ENCODE data around the gene FBXO34. TPM values are rescaled to one million over a fixed set of nuclear protein-coding genes. Genes with fewer than 3 reads are reported as not detected.

The FBXO34 gene
- total RNA-seq, 4 donors from 2014 or later, result 28.8 to 44.4 (median 33.8) TPM

- no peak for DNase-seq (ENCODE audit: low spot score in 2 of 2)
- whole genome bisulfite sequencing, result 61% methylated on average over 12 of the region's 12 CpGs
Measured at GRCh38 chr14:55349565-55349964, 78.3 kb downstream of the FBXO34 start.

GRCh38 chr14:55350461-55350860 lies 79.2 kb downstream of the FBXO34 start:
- DNase-seq (ENCODE audit: low spot score in 2 of 2), result no peak
- Histone ChIP-seq H3K4me1 (peaks cover 42% of the 10 kb centered on the region), H3K9me3 (no peaks in the 10 kb centered on the region), H3K27me3 (no peaks in the 10 kb centered on the region), H3K36me3 (peaks cover 27% of the 10 kb centered on the region), H3K4me3 (no peak overlapping the region), H3K27ac (no peak overlapping the region)
- TF ChIP-seq POLR2A (IDR thresholded peaks at IDR 0.05) (no peak), EP300 (IDR thresholded peaks at IDR 0.05) (no peak)
- TF ChIP-seq, protein P1, sequence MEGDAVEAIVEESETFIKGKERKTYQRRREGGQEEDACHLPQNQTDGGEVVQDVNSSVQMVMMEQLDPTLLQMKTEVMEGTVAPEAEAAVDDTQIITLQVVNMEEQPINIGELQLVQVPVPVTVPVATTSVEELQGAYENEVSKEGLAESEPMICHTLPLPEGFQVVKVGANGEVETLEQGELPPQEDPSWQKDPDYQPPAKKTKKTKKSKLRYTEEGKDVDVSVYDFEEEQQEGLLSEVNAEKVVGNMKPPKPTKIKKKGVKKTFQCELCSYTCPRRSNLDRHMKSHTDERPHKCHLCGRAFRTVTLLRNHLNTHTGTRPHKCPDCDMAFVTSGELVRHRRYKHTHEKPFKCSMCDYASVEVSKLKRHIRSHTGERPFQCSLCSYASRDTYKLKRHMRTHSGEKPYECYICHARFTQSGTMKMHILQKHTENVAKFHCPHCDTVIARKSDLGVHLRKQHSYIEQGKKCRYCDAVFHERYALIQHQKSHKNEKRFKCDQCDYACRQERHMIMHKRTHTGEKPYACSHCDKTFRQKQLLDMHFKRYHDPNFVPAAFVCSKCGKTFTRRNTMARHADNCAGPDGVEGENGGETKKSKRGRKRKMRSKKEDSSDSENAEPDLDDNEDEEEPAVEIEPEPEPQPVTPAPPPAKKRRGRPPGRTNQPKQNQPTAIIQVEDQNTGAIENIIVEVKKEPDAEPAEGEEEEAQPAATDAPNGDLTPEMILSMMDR (IDR thresholded peaks at IDR 0.05), result no peak
- WGBS, result 93% methylated on average over 4 of the region's 4 CpGs

More at GRCh38 chr14:55349565-55349964, 78.3 kb downstream of the FBXO34 start:
- H3K36me3 ChIP-seq, result peaks cover 27% of the 10 kb centered on the region
- H3K27ac ChIP-seq, result no peak overlapping the region
- H3K4me1 ChIP-seq, result peaks cover 42% of the 10 kb centered on the region
- no peaks in the 10 kb centered on the region for H3K27me3 ChIP-seq
- H3K4me3 ChIP-seq, result no peak overlapping the region
- TF ChIP-seq POLR2A (IDR thresholded peaks at IDR 0.05) (no peak), POLR2AphosphoS5 (IDR thresholded peaks at IDR 0.05) (no peak), EP300 (IDR thresholded peaks at IDR 0.05) (no peak)
- TF ChIP-seq, protein P1 (IDR thresholded peaks at IDR 0.05), result no peak
- no peaks in the 10 kb centered on the region for H3K9me3 ChIP-seq

DNA sequence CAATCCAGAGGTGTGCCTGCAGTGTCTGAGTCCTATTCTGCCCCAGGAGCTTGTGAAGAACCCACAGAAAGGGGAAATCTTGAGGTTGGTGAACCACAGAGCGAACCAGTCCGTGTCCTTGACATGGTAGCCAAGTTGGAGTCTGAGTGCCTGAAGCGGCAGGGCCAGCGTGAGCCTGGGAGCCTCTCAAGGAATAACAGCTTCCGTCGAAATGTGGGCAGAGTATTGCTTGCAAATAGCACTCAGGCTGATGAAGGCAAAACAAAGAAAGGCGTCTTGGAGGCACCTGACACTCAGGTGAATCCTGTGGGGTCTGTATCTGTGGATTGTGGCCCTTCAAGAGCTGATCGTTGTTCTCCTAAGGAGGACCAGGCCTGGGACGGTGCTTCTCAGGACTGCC lies 79.9 kb downstream of the FBXO34 start:
- WGBS, result 91% methylated on average over 9 of the region's 9 CpGs
- DNase-seq (ENCODE audit: low spot score in 2 of 2), result no peak
- TF ChIP-seq POLR2AphosphoS5 (IDR thresholded peaks at IDR 0.05) (no peak), POLR2A (IDR thresholded peaks at IDR 0.05) (no peak), EP300 (IDR thresholded peaks at IDR 0.05) (no peak)
- TF ChIP-seq, protein P1 (IDR thresholded peaks at IDR 0.05), result no peak
- Histone ChIP-seq H3K4me1 (peaks cover 36% of the 10 kb centered on the region), H3K27me3 (no peaks in the 10 kb centered on the region), H3K36me3 (peaks cover 27% of the 10 kb centered on the region), H3K4me3 (no peak overlapping the region), H3K9me3 (no peaks in the 10 kb centered on the region), H3K27ac (no peak overlapping the region)

DNA sequence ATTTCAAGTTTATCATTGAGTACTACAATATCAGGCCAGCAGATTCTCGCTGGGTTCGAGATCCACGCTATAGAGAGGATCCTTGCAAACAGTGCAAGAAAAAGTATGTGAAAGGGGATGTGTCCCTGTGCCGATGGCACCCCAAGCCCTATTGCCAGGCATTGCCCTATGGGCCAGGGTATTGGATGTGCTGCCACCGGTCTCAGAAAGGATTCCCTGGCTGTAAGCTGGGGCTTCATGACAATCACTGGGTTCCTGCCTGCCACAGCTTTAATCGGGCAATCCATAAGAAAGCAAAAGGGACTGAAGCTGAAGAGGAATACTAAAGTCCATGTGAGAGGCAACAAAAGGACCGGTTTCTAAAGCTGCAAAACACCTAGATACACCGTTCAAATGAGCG lies 81.0 kb downstream of the FBXO34 start:
- no peak overlapping the region for H3K27ac ChIP-seq
- 99% methylated on average over 9 of the region's 9 CpGs for WGBS
- H3K4me3 ChIP-seq, result no peak overlapping the region
- no peaks in the 10 kb centered on the region for H3K27me3 ChIP-seq
- DNase-seq (ENCODE audit: low spot score in 2 of 2), result no peak
- H3K36me3 ChIP-seq, result peaks cover 27% of the 10 kb centered on the region
- H3K4me1 ChIP-seq, result peaks cover 29% of the 10 kb centered on the region
- TF ChIP-seq POLR2AphosphoS5 (IDR thresholded peaks at IDR 0.05) (no peak), POLR2A (IDR thresholded peaks at IDR 0.05) (no peak), EP300 (IDR thresholded peaks at IDR 0.05) (no peak)
- TF ChIP-seq, protein P1 (IDR thresholded peaks at IDR 0.05), result no peak
- no peaks in the 10 kb centered on the region for H3K9me3 ChIP-seq

DNA sequence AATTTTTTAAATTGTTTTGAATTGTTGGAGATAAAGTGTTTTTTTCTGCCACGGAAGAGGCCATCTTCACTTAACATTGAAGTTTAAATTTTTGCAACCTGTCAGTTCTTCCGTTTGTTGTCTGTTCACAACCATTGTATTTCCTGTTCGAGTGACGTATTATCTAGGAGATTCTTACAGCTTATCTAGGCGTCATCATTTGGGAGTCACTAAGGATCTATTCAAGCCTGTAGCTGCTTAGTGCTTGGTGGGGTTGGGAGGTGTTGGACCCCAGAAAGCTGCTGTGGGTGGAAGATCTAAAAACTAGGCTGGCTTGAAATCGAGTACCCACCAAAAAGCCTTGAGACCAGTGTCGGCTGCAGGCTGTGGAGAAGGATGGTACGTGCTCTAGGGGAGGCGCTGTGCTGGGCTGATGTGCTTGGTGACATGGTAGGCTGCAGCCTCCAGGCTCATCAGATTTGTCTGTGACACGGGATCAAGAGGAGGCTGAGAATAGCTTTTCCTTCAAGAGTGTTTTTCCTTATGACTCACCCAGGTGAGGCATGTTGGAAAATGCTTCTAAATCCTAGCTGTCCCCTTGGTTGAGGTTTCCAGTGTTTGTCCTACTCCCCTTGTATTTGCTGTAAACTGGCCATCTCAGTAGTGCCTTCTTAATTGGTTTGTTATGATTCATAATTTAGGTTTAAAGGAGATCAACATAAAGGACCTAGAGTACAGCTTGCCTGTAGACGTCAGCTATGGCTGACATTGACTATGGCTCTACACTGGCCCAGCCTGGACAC lies 82.7 kb downstream of the FBXO34 start:
- no peak for TF ChIP-seq POLR2AphosphoS5 (IDR thresholded peaks at IDR 0.05)
- TF ChIP-seq, protein P1 (IDR thresholded peaks at IDR 0.05), result no peak
- TF ChIP-seq EP300 (IDR thresholded peaks at IDR 0.05), result no peak
- no peak for TF ChIP-seq POLR2A (IDR thresholded peaks at IDR 0.05)
- 90% methylated on average over 11 of the region's 11 CpGs for WGBS
- Histone ChIP-seq H3K36me3 (peaks cover 30% of the 10 kb centered on the region), H3K27me3 (no peaks in the 10 kb centered on the region), H3K4me3 (no peak overlapping the region), H3K27ac (no peak overlapping the region), H3K4me1 (peaks cover 18% of the 10 kb centered on the region), H3K9me3 (no peaks in the 10 kb centered on the region)
- no peak for DNase-seq (ENCODE audit: low spot score in 2 of 2)

All from suprapubic skin (tissue), 4 donors.